Adrenal gland (tissue), 12 donors: Measurements from ENCODE around the gene NINJ1. TPM values are rescaled to one million over a fixed set of nuclear protein-coding genes. Genes with fewer than 3 reads are reported as not detected.

Source experiments
- DNase-seq, 7 donors: peaks; one replicate each; pipeline ENCODE4 v3.0.0-alpha.2; 2019 to 2020
- H3K27ac ChIP-seq, 5 donors: fragments of 200-600 bp; sonication (generic) in 4 of 5; 1 replicate in 3 of 5; 2 replicates in 2 of 5; pipeline versions ENCODE4 v1.5.1 to v1.8.0; 2016 to 2020; ENCODE audit warnings: mild to moderate bottlenecking in 1 of 5
- H3K27me3 ChIP-seq: fragments of 200-600 bp; 2 replicates; pipeline ENCODE4 v1.8.0; 2021
- H3K36me3 ChIP-seq, 2 donors: fragments of 200-600 bp; replicated peaks in 1 of 2; 1 replicate in 1 of 2; 2 replicates in 1 of 2; pipeline versions ENCODE4 v1.5.1 to v1.8.0; 2018 to 2022
- H3K4me1 ChIP-seq, 2 donors: fragments of 200-600 bp; replicated peaks in 1 of 2; 1 replicate in 1 of 2; 2 replicates in 1 of 2; pipeline versions ENCODE4 v1.5.1 to v1.8.0; 2018 to 2021
- H3K4me3 ChIP-seq, 4 donors: fragments of 200-600 bp; sonication (generic) in 3 of 4; one replicate each; pipeline ENCODE4 v1.5.1; 2016 to 2018
- H3K9me3 ChIP-seq, 3 donors: fragments of 200-600 bp; sonication (generic) in 1 of 3; replicated peaks in 1 of 3; 1 replicate in 2 of 3; 2 replicates in 1 of 3; pipeline versions ENCODE4 v1.5.1 to v1.8.0; 2016 to 2021
- POLR2A ChIP-seq, 2 donors: fragments of 450-650 bp; IDR thresholded peaks; one replicate each; pipeline ENCODE4 v1.6.1; 2017; ENCODE audit warnings: antibody characterized with exemption in 2 of 2, mild to moderate bottlenecking in 2 of 2, moderate library complexity in 1 of 2
- WGBS, 4 donors: extraction: QIAGEN DNeasy Blood & Tissue Kit in 2 of 4; methylation state at CpG; one replicate each; pipeline versions ENCODE4 v1.1.5 to v1.1.7; 2013 to 2017; 5-methylcytosine and 5-hydroxymethylcytosine counted together
- intact Hi-C, 2 donors: fragments of 100-400 bp; cut with DNase I; formaldehyde crosslinking; loops; one replicate each; pipeline versions ENCODE4 v1.14.1 to v1.15.0; 2022 to 2023
- polyA plus RNA-seq, 3 donors: library from polyadenylated mRNA; stranded (reverse); fragments of 200-250 nt in 2 of 3; fragments of 350-450 nt in 1 of 3; fragmentation: Illumina TruSeq in 1 of 3; extraction: RNeasy Lipid Tissue Mini Kit (QIAGEN cat#74804) in 1 of 3; gene quantifications; one replicate each; pipeline ENCODE4 v1.2.3, GENCODE V29; 2013 to 2014
- total RNA-seq, 9 donors: library from RNA; depleted of rRNA in 4 of 9; stranded (reverse); fragments of >200 nt in 4 of 9; fragments of 120-200 nt in 1 of 9; fragmentation: NEBNext Ultra II Directional in 1 of 9; extraction: Animal tissue kit (Norgen Biotek cat#: 25700) in 1 of 9; gene quantifications; one replicate each; pipeline versions ENCODE4 v1.1.0 to v1.2.4, GENCODE V29; 2013 to 2023
- TF ChIP-seq, protein P1 (sequence below), 6 experiments: fragments of 450-650 bp in 4 of 6; fragments of 200-600 bp in 2 of 6; sonication (generic) in 1 of 6; IDR thresholded peaks; 1 replicate in 5 of 6; 2 replicates in 1 of 6; pipeline versions ENCODE4 v1.5.1 to v1.8.0; 2016 to 2021; ENCODE audit warnings: antibody characterized with exemption in 6 of 6, mild to moderate bottlenecking in 2 of 6, moderate library complexity in 1 of 6
- donor health status: healthy with polysubstance abuse.
- donor health status: Bipolar disorder and iron deficiency.
- donor health status: DM: yes; HTN: yes; CAD: no.
- donor health status: DM: no; HTN: no; CAD: no.
- donor health status: DM: no; HTN: no; CAD: no.
- donor health status: DM: yes; HTN: yes; CAD: no.

Gene NINJ1
- total and polyA plus RNA-seq, 12 donors, result 25.6 to 339 (median 161) TPM

DNA sequence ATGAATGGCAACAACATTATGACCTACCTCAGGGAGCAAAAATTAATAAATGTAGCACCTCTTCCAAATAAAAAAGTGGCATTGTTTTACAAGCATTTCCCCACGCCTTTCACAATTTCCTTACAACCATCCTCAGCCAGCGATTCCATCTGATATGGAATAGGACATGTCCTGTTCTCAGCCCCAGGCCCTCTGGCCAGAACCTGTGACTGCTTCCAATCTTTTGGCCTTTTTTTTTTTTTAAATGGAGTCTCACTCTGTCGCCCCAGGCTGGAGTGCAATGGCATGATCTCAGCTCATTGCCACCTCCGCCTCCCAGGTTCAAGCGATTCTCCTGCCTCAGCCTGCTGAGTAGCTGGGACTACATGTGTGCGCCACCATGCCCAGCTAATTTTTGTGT, 33.1 kb upstream of the NINJ1 start:
- 92 to 96% (median 95%) methylated on average over 6 of the region's 6 CpGs for WGBS, 4 donors
- H3K4me3 ChIP-seq, result no peak overlapping the region
- no peaks in the 10 kb centered on the region for H3K9me3 ChIP-seq
- no peaks in the 10 kb centered on the region for H3K27me3 ChIP-seq
- H3K36me3 ChIP-seq, result no peaks in the 10 kb centered on the region
- TF ChIP-seq POLR2A (IDR thresholded peaks at IDR 0.05), result no peak
- TF ChIP-seq, protein P1, sequence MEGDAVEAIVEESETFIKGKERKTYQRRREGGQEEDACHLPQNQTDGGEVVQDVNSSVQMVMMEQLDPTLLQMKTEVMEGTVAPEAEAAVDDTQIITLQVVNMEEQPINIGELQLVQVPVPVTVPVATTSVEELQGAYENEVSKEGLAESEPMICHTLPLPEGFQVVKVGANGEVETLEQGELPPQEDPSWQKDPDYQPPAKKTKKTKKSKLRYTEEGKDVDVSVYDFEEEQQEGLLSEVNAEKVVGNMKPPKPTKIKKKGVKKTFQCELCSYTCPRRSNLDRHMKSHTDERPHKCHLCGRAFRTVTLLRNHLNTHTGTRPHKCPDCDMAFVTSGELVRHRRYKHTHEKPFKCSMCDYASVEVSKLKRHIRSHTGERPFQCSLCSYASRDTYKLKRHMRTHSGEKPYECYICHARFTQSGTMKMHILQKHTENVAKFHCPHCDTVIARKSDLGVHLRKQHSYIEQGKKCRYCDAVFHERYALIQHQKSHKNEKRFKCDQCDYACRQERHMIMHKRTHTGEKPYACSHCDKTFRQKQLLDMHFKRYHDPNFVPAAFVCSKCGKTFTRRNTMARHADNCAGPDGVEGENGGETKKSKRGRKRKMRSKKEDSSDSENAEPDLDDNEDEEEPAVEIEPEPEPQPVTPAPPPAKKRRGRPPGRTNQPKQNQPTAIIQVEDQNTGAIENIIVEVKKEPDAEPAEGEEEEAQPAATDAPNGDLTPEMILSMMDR (IDR thresholded peaks at IDR 0.05), result no peak
- H3K4me1 ChIP-seq, result no peaks in the 10 kb centered on the region
- intact Hi-C loops, result no loop called here
- H3K27ac ChIP-seq, result no peak overlapping the region
- no peak for DNase-seq

DNA sequence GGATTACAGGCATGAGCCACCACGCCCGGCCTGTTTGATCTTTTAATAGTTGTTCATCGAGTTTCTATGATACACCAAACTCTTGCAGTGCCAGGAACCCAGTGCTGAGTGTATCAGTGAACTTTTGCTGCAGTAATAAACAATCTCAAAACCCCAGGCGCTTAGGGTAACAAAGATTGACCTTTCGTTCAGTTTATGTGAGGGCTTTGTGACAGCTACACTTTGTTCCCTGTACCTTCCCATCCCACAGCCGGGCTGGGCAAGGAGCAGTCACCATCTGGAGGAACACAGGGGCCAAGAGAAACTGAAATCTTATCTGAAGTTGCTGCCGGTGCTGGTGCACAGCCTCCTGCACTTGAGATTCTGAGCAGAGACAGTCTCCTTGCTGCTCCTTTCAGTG, 32.6 kb upstream of the NINJ1 start:
- Histone ChIP-seq H3K27ac (no peak overlapping the region), H3K36me3 (no peaks in the 10 kb centered on the region), H3K4me1 (no peaks in the 10 kb centered on the region), H3K4me3 (no peak overlapping the region), H3K27me3 (no peaks in the 10 kb centered on the region), H3K9me3 (no peaks in the 10 kb centered on the region)
- intact Hi-C loops, result no loop called here
- TF ChIP-seq, protein P1 (IDR thresholded peaks at IDR 0.05), result no peak
- no peak for TF ChIP-seq POLR2A (IDR thresholded peaks at IDR 0.05)
- 83 to 93% (median 85%) methylated on average over 7 of the region's 7 CpGs for WGBS, 4 donors
- no peak for DNase-seq

DNA sequence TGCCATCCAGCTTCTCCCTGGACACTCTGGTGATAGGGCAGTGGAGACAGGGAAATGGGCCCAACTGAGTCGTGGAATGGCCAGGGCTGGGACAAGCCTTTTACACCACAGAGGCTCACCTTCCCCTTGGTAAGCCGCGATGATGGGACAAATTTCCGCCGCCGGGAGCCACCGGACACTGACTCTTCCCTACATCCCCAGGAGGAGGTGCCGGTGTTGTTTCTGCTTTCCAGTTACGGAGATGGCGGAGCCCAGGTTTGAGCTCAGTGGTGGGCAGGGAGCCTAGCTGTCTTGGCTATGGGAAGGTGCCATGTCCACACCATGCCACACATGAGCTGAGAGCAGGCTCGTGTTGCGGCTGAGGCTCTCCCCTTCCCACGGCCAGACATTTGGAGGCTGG, 30.0 kb upstream of the NINJ1 start:
- Histone ChIP-seq H3K27ac (no peak overlapping the region), H3K9me3 (no peaks in the 10 kb centered on the region), H3K4me3 (no peak overlapping the region), H3K4me1 (no peaks in the 10 kb centered on the region), H3K36me3 (no peaks in the 10 kb centered on the region), H3K27me3 (no peaks in the 10 kb centered on the region)
- intact Hi-C loops, result loop anchor here (5.0 kb wide), 2 partner anchors 57 to 138 kb away; no protein-coding TSS in a partner anchor
- DNase-seq, result no peak
- 88 to 96% (median 91%) methylated on average over 10 to 13 of the region's 13 CpGs for WGBS, 4 donors
- TF ChIP-seq, protein P1 (IDR thresholded peaks at IDR 0.05), result no peak
- no peak for TF ChIP-seq POLR2A (IDR thresholded peaks at IDR 0.05)

DNA sequence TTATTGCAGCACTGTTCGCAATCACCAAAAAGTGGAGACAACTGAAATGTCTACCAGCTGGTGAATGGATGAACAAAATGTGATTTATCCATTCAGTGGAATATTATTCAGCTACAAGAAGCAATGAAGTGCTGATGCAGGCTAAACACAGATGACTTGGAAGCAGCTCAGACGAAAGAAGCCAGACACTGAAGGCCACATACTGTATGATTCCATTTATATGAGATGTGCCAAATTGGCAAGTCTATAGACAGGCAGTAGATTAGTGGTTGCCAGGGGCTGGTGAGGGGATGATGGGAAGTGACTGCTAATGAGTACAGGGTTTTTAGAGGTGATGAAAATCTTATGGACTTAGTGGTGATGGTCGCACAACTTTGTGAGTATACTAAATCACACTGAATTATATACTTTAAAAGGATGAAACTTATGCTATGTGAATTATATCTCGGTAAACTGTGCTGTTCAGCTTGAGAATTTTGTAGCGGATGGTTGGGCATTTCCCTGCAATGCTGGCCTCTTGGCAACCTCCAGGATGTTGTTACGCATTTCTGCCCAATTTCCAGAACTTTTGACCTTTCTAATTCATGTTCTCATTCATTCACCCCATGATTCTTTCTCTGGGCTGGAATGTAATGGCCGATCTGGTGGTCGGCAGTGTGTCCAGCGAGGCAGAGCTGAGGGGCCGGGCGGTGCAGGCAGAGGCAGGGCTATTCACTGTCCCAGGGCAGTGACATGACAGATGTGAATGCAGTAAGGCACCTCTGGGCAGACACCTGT, 27.9 kb upstream of the NINJ1 start:
- intact Hi-C loops, result loop anchor here (5.0 kb wide), 2 partner anchors 55 to 140 kb away; no protein-coding TSS in a partner anchor
- TF ChIP-seq, protein P1 (IDR thresholded peaks at IDR 0.05), result no peak
- no peak for TF ChIP-seq POLR2A (IDR thresholded peaks at IDR 0.05)
- Histone ChIP-seq H3K4me1 (no peaks in the 10 kb centered on the region), H3K36me3 (no peaks in the 10 kb centered on the region), H3K27ac (no peak overlapping the region), H3K4me3 (no peak overlapping the region), H3K9me3 (no peaks in the 10 kb centered on the region), H3K27me3 (no peaks in the 10 kb centered on the region)
- DNase-seq, result peak in 1 of 7 donors; percentile 26
- 65 to 73% (median 72%) methylated on average over 11 of the region's 11 CpGs for WGBS, 4 donors
